Testis (tissue), 3 donors: ENCODE results near the gene GNAI3. TPM values are rescaled to one million over a fixed set of nuclear protein-coding genes. Genes with fewer than 3 reads are reported as not detected.

Experiments
- DNase-seq: peaks from one replicate; pipeline ENCODE4 v3.0.0-alpha.2; 2019
- H3K27ac ChIP-seq, 2 donors: fragments of 200-600 bp; sonication (generic); one replicate each; pipeline ENCODE4 v1.5.1; 2019
- H3K27me3 ChIP-seq: fragments of 200-600 bp; sonication (generic); one replicate; pipeline ENCODE4 v1.5.1; 2019
- H3K36me3 ChIP-seq: fragments of 200-600 bp; sonication (generic); one replicate; pipeline ENCODE4 v1.5.1; 2017; ENCODE audit warnings: low read depth; ENCODE audit errors: missing control alignments
- H3K4me1 ChIP-seq: fragments of 200-600 bp; sonication (generic); one replicate; pipeline ENCODE4 v1.5.1; 2019
- H3K4me3 ChIP-seq, 2 donors: fragments of 200-600 bp; sonication (generic); one replicate each; pipeline ENCODE4 v1.5.1; 2017 to 2019
- H3K9me3 ChIP-seq: fragments of 200-600 bp; sonication (generic); one replicate; pipeline ENCODE4 v1.5.1; 2017
- POLR2A ChIP-seq: fragments of 450-650 bp; IDR thresholded peaks from one replicate; pipeline ENCODE4 v1.6.1; 2017; ENCODE audit warnings: antibody characterized with exemption, mild to moderate bottlenecking, moderate library complexity
- WGBS, 2 donors: methylation state at CpG; one replicate each; pipeline ENCODE4 v1.1.5; 2018; 5-methylcytosine and 5-hydroxymethylcytosine counted together
- intact Hi-C: fragments of 100-400 bp; cut with DNase I; formaldehyde crosslinking; loops from one replicate; pipeline ENCODE4 v1.15.1; 2023; ENCODE audit warnings: low total_unique reads
- polyA plus RNA-seq: library from polyadenylated mRNA; stranded (reverse); fragments of 350-450 nt; fragmentation: Illumina TruSeq; extraction: RNeasy Lipid Tissue Mini Kit (QIAGEN cat#74804); gene quantifications from one replicate; pipeline ENCODE4 v1.2.3, GENCODE V29; 2014; ENCODE audit warnings: low read depth, low replicate concordance; ENCODE audit not compliant: insufficient read depth
- total RNA-seq, 2 donors: library from RNA; depleted of rRNA; stranded (reverse); fragments of >200 nt; gene quantifications; one replicate each; pipeline ENCODE4 v1.2.3, GENCODE V29; 2016
- TF ChIP-seq, protein P1 (sequence below), 3 experiments: fragments of 450-650 bp in 2 of 3; fragments of 200-600 bp in 1 of 3; sonication (generic) in 1 of 3; IDR thresholded peaks; one replicate each; pipeline ENCODE4 v1.5.1; 2016 to 2019; ENCODE audit warnings: antibody characterized with exemption in 3 of 3, mild to moderate bottlenecking in 2 of 3, moderate library complexity in 1 of 3

The GNAI3 gene
- total and polyA plus RNA-seq, 3 donors from 2014 or later = 5.7 to 5.9 (median 5.8) TPM

DNA sequence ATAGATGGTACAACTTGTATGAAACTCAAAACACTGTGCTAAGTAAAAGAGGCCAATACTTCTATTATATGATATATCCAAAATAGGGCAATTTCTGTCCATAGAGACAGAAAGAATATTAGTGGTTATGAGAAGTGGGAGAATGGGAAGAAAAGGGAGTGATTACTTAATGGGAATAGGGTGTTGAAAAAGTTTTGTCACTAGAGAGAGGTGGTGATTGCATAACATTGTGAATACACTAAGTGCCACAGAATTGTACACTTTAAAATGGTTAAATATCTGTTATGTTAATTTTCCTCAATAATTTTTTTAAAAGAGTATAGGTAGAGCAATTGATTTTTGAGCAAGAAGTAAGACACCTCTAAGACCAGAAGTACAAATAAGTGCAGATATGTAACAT, 41.3 kb downstream of the GNAI3 start:
- H3K9me3 ChIP-seq = no peaks in the 10 kb centered on the region
- H3K27ac ChIP-seq = no peak overlapping the region
- TF ChIP-seq, protein P1, sequence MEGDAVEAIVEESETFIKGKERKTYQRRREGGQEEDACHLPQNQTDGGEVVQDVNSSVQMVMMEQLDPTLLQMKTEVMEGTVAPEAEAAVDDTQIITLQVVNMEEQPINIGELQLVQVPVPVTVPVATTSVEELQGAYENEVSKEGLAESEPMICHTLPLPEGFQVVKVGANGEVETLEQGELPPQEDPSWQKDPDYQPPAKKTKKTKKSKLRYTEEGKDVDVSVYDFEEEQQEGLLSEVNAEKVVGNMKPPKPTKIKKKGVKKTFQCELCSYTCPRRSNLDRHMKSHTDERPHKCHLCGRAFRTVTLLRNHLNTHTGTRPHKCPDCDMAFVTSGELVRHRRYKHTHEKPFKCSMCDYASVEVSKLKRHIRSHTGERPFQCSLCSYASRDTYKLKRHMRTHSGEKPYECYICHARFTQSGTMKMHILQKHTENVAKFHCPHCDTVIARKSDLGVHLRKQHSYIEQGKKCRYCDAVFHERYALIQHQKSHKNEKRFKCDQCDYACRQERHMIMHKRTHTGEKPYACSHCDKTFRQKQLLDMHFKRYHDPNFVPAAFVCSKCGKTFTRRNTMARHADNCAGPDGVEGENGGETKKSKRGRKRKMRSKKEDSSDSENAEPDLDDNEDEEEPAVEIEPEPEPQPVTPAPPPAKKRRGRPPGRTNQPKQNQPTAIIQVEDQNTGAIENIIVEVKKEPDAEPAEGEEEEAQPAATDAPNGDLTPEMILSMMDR (IDR thresholded peaks at IDR 0.05) = no peak
- no peak for TF ChIP-seq POLR2A
- DNase-seq = no peak
- H3K27me3 ChIP-seq = no peaks in the 10 kb centered on the region
- intact Hi-C loops = no loop called here
- no peaks in the 10 kb centered on the region for H3K36me3 ChIP-seq
- H3K4me1 ChIP-seq = no peaks in the 10 kb centered on the region
- no peak overlapping the region for H3K4me3 ChIP-seq

DNA sequence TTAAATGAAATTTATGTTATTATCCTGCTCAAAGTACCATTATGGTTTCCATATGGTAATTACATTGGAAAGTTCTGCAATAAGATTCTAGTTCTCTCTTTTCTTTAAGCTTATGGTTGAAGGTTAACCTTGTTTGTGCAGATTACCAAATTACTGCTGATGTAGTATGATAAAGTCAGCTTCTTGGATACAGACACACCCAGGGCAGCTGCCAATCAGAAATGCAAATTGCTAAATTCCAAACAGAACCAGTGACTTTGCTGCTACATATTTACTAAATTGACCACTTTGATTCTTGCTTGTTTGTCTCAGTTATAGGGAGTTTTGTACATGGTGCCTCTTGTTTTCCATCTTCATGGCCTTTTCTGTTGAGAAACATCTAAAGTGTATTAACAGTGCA, 44.5 kb downstream of the GNAI3 start:
- TF ChIP-seq, protein P1 (IDR thresholded peaks at IDR 0.05) = no peak
- no peak for TF ChIP-seq POLR2A

DNA sequence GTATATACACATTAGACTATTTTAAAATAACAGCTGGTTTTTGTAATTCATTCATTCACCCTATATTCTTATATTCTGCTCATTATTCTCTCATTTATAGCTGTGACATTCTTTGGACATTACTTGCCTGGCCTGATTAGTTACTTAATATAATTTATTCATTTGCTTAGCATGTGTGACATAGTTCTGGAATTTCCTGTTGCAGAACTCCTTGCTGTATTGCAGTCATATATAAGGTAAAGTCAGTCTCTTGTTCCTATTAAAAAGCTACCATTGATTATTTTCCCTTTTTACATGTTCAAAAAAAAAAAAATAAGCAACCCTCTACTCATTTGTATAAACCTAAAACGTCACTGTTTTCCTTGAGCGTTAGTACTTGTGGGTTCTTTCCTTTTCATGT, 47.1 kb downstream of the GNAI3 start:
- no peak overlapping the region for H3K27ac ChIP-seq
- no peaks in the 10 kb centered on the region for H3K36me3 ChIP-seq
- DNase-seq = no peak
- no peaks in the 10 kb centered on the region for H3K9me3 ChIP-seq
- H3K4me3 ChIP-seq = no peak overlapping the region
- H3K4me1 ChIP-seq = no peaks in the 10 kb centered on the region
- TF ChIP-seq POLR2A = no peak
- TF ChIP-seq, protein P1 (IDR thresholded peaks at IDR 0.05) = no peak
- H3K27me3 ChIP-seq = no peaks in the 10 kb centered on the region
- intact Hi-C loops = no loop called here
- 87 to 94% methylated on average over 2 of the region's 2 CpGs for WGBS, 2 donors

More for the DNA sequence above, 44.5 kb downstream of the GNAI3 start:
- Histone ChIP-seq H3K4me1 (no peaks in the 10 kb centered on the region), H3K9me3 (no peaks in the 10 kb centered on the region), H3K27ac (no peak overlapping the region), H3K4me3 (no peak overlapping the region), H3K27me3 (no peaks in the 10 kb centered on the region), H3K36me3 (no peaks in the 10 kb centered on the region)
- no peak for DNase-seq
- intact Hi-C loops = no loop called here

DNA sequence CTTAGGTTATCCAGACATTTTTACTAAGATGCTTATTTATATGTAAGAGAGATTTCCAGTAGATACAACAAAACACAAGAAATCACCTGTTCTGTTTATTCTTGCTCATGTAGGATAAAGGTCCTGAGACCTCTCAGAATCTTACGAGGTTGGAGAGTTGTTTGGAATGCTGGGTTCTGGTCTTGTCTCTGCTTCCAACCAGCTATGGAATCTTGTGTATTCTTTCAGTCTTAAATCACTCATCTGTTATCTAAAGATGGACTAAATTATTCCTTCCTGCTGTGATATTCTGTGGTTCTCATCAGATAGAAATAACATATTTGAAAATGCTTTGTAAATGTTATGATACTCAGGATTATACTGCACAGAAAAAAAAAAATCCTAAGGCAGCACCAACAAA, 49.7 kb downstream of the GNAI3 start:
- Histone ChIP-seq H3K27me3 (no peaks in the 10 kb centered on the region), H3K36me3 (no peaks in the 10 kb centered on the region), H3K4me1 (no peaks in the 10 kb centered on the region), H3K27ac (no peak overlapping the region), H3K4me3 (no peak overlapping the region), H3K9me3 (no peaks in the 10 kb centered on the region)
- WGBS, 2 donors = 79 to 86% methylated on average over 1 of the region's 1 CpG
- intact Hi-C loops = no loop called here
- TF ChIP-seq, protein P1 (IDR thresholded peaks at IDR 0.05) = no peak
- TF ChIP-seq POLR2A = no peak
- DNase-seq = no peak

DNA sequence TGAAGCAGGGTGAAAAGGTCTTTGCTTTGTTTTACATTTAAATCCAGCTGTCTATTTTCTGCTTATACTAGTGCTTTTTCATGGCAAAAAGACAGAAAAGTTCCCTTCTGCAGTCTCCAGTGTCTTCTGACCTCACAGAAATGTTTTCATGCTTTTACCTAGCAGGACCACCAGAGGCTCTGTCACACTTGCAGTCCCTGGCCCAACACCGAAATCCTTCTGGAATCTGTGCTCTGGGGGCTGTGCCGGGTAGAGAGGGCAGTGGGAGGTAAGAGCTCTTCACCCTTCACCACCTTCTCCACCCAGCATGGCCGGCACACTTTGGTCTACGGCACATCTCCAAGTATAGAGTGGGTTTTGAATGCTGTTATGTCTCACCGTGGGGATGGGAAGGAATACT, 50.2 kb downstream of the GNAI3 start:
- no peak overlapping the region for H3K4me3 ChIP-seq
- TF ChIP-seq POLR2A = no peak
- TF ChIP-seq, protein P1 (IDR thresholded peaks at IDR 0.05) = no peak
- DNase-seq = no peak
- intact Hi-C loops = no loop called here
- H3K36me3 ChIP-seq = no peaks in the 10 kb centered on the region
- 74 to 79% methylated on average over 5 of the region's 5 CpGs for WGBS, 2 donors
- H3K4me1 ChIP-seq = no peaks in the 10 kb centered on the region
- H3K27me3 ChIP-seq = no peaks in the 10 kb centered on the region
- H3K9me3 ChIP-seq = no peaks in the 10 kb centered on the region
- H3K27ac ChIP-seq = no peak overlapping the region
